Measurements from ENCODE around the gene PRKN.

PRKN gene

GRCh38 chr6:162615016-162615705 is 112.4 kb downstream of the PRKN start:
- no peak for TF ChIP-seq CTCF (IDR thresholded peaks at IDR 0.05)

GRCh38 chr6:162613310-162613709 is 114.3 kb downstream of the PRKN start:
- TF ChIP-seq CTCF (IDR thresholded peaks at IDR 0.05): no peak

GRCh38 chr6:162612613-162613012 is 115.0 kb downstream of the PRKN start:
- TF ChIP-seq CTCF (IDR thresholded peaks at IDR 0.05): no peak

GRCh38 chr6:162610351-162610750 is 117.2 kb downstream of the PRKN start:
- no peak for TF ChIP-seq CTCF (IDR thresholded peaks at IDR 0.05)

- TF ChIP-seq CTCF (IDR thresholded peaks at IDR 0.05): no peak
These were observed 121.7 kb downstream of the PRKN start for GRCh38 chr6:162605881-162606280.

- TF ChIP-seq CTCF (IDR thresholded peaks at IDR 0.05): no peak
These were observed 124.1 kb downstream of the PRKN start for GRCh38 chr6:162603231-162604015.

- TF ChIP-seq CTCF (IDR thresholded peaks at IDR 0.05): no peak
These were observed 124.8 kb downstream of the PRKN start for GRCh38 chr6:162602759-162603158.

Measured in LNCAP (cell line).